IMR-90 (cell line): Measurements from ENCODE around the gene TBC1D1. TPM values are rescaled to one million over a fixed set of nuclear protein-coding genes. Genes with fewer than 3 reads are reported as not detected.

Experiments used
- ATAC-seq: fragments of 200-7000 bp; cut with Tn5 transposase; 2 replicates; pipeline ENCODE4 v1.9.1; 2020; ENCODE audit warnings: low read depth, mild to moderate bottlenecking, moderate library complexity
- BruUV-seq: library from RNA; stranded (reverse); fragments of 400-500 nt; replicated peaks from 2 replicates; lab custom pipeline; 2021; lab: Mats Ljungman, UMichigan
- CTCF ChIA-PET: fragments of 300-600 bp; formaldehyde crosslinking; extraction: SDS; loops from one replicate; lab custom pipeline; 2021; ENCODE audit warnings: antibody characterized with exemption; lab: Yijun Ruan, JAX
- POLR2A ChIA-PET: fragments of 300-600 bp; sonication (Branson Sonifier 250); formaldehyde crosslinking; loops from one replicate; lab custom pipeline; 2022; ENCODE audit warnings: antibody characterized with exemption; ENCODE audit not compliant: unreplicated experiment; lab: Charles Lee
- DNase-seq: peaks from one replicate; pipeline ENCODE4 v3.0.0; 2013
- H2AFZ ChIP-seq: replicated peaks from 2 replicates; pipeline ENCODE3; 2013; ENCODE audit warnings: low read length, mild to moderate bottlenecking; ENCODE audit not compliant: poor library complexity
- H2AK5ac ChIP-seq: 2 replicates; pipeline ENCODE4 v1.6.1; 2013; ENCODE audit warnings: low read depth, low read length, inconsistent platforms
- H2AK9ac ChIP-seq: replicated peaks from 2 replicates; pipeline ENCODE3; 2013; ENCODE audit warnings: mild to moderate bottlenecking, low read depth, low read length, moderate library complexity; ENCODE audit not compliant: poor library complexity
- H2BK120ac ChIP-seq: 2 replicates; pipeline ENCODE4 v1.6.1; 2013; ENCODE audit warnings: low read depth, low read length, inconsistent platforms
- H2BK15ac ChIP-seq: 3 replicates; pipeline ENCODE4 v1.6.1; 2013; ENCODE audit warnings: low read depth, low read length, inconsistent platforms
- H2BK20ac ChIP-seq: 2 replicates; pipeline ENCODE4 v1.6.1; 2013; ENCODE audit warnings: low read depth, mild to moderate bottlenecking, inconsistent platforms, low read length, moderate library complexity
- H2BK5ac ChIP-seq: 2 replicates; pipeline ENCODE4 v1.6.1; 2013; ENCODE audit warnings: mild to moderate bottlenecking, low read depth, low read length, inconsistent platforms; ENCODE audit not compliant: poor library complexity, severe bottlenecking
- H3K14ac ChIP-seq: replicated peaks from 2 replicates; pipeline ENCODE4 v1.6.1; 2013; ENCODE audit warnings: low read depth, low read length, inconsistent platforms
- H3K18ac ChIP-seq: 2 replicates; pipeline ENCODE4 v1.6.1; 2013; ENCODE audit warnings: low read depth, low read length, control low read depth
- H3K23ac ChIP-seq: 2 replicates; pipeline ENCODE4 v1.6.1; 2013; ENCODE audit warnings: low read depth, low read length, inconsistent platforms
- H3K27ac ChIP-seq: 2 replicates; pipeline ENCODE4 v1.5.1; 2013; ENCODE audit warnings: mild to moderate bottlenecking, control low read depth, low read length; ENCODE audit not compliant: insufficient read depth
- H3K27me3 ChIP-seq: 2 replicates; pipeline ENCODE4 v1.6.1; 2013; ENCODE audit warnings: low read length; ENCODE audit not compliant: control insufficient read depth, insufficient read depth
- H3K36me3 ChIP-seq: 2 replicates; pipeline ENCODE4 v1.6.1; 2013; ENCODE audit warnings: low read length, mixed read lengths; ENCODE audit not compliant: control insufficient read depth, insufficient read depth
- H3K4ac ChIP-seq: 2 replicates; pipeline ENCODE4 v1.6.1; 2013; ENCODE audit warnings: low read depth, low read length, inconsistent platforms
- H3K4me1 ChIP-seq: 2 replicates; pipeline ENCODE4 v1.6.1; 2013; ENCODE audit warnings: low read length, mixed read lengths; ENCODE audit not compliant: control insufficient read depth, insufficient read depth
- H3K4me2 ChIP-seq: 2 replicates; pipeline ENCODE4 v1.6.1; 2013; ENCODE audit warnings: low read depth, mild to moderate bottlenecking, control low read depth, low read length, moderate library complexity
- H3K4me3 ChIP-seq: 2 replicates; pipeline ENCODE4 v1.5.1; 2013; ENCODE audit warnings: low read depth, mild to moderate bottlenecking, control low read depth, low read length, moderate library complexity; ENCODE audit not compliant: insufficient read depth
- H3K56ac ChIP-seq: 2 replicates; pipeline ENCODE4 v1.6.1; 2013; ENCODE audit warnings: low read length, inconsistent platforms; ENCODE audit not compliant: insufficient read depth; ENCODE audit errors: extremely low read depth
- H3K79me1 ChIP-seq, 2 experiments: 2 replicates each; pipeline ENCODE4 v1.6.1; 2013; ENCODE audit warnings: low read length in 2 of 2, inconsistent platforms in 1 of 2, low read depth in 1 of 2
- H3K9ac ChIP-seq: 2 replicates; pipeline ENCODE4 v1.6.1; 2013; ENCODE audit warnings: low read depth, low read length, control low read depth
- H3K9me1 ChIP-seq: 2 replicates; pipeline ENCODE4 v1.6.1; 2013; ENCODE audit warnings: low read length, inconsistent platforms; ENCODE audit not compliant: insufficient read depth
- H3K9me3 ChIP-seq: 2 replicates; pipeline ENCODE4 v1.6.1; 2013; ENCODE audit warnings: low read length; ENCODE audit not compliant: control insufficient read depth, insufficient read depth
- H4K20me1 ChIP-seq: 2 replicates; pipeline ENCODE4 v1.6.1; 2013; ENCODE audit warnings: low read length, inconsistent platforms; ENCODE audit not compliant: insufficient read depth
- H4K5ac ChIP-seq: 2 replicates; pipeline ENCODE4 v1.6.1; 2013; ENCODE audit warnings: mild to moderate bottlenecking, low read depth, low read length, control low read depth
- H4K8ac ChIP-seq, 2 experiments: 2 replicates each; pipeline ENCODE4 v1.6.1; 2013; ENCODE audit warnings: low read depth in 2 of 2, low read length in 2 of 2, control low read depth in 1 of 2, inconsistent platforms in 1 of 2
- H4K91ac ChIP-seq: 2 replicates; pipeline ENCODE4 v1.6.1; 2013; ENCODE audit warnings: low read depth, low read length, inconsistent platforms; ENCODE audit not compliant: insufficient read depth
- CEBPB ChIP-seq: IDR thresholded peaks from 2 replicates; pipeline ENCODE4 v1.6.1; 2012; ENCODE audit warnings: low read depth, low read length, improper control_type of control experiment
- MAZ ChIP-seq: IDR thresholded peaks from 2 replicates; pipeline ENCODE4 v1.6.1; 2012; ENCODE audit warnings: low read depth, mild to moderate bottlenecking, low read length, improper control_type of control experiment, moderate library complexity, borderline replicate concordance
- POLR2A ChIP-seq: IDR thresholded peaks from 2 replicates; pipeline ENCODE4 v1.6.1; 2012; ENCODE audit warnings: mild to moderate bottlenecking, low read depth, low read length
- RCOR1 ChIP-seq: IDR thresholded peaks from 2 replicates; pipeline ENCODE4 v1.6.1; 2012; ENCODE audit warnings: mild to moderate bottlenecking, low read length, improper control_type of control experiment; ENCODE audit not compliant: insufficient replicate concordance
- RFX5 ChIP-seq: IDR thresholded peaks from 2 replicates; pipeline ENCODE4 v1.8.0; 2012; ENCODE audit warnings: low read depth, mild to moderate bottlenecking, low read length, moderate library complexity
- SMC3 ChIP-seq: fragments of 150-350 bp; IDR thresholded peaks from 2 replicates; pipeline ENCODE4 v1.6.1; 2016; ENCODE audit warnings: low read depth, mild to moderate bottlenecking, antibody characterized with exemption, low read length, moderate library complexity
- WGBS, 2 experiments: methylation state at CpG; one replicate each; pipeline versions ENCODE4 v1.1.5 to v1.1.7; 2013; ENCODE audit warnings: missing lambda C conversion rate in 2 of 2; ENCODE audit not compliant: insufficient read length in 1 of 2; ENCODE audit errors: extremely low coverage in 2 of 2; 5-methylcytosine and 5-hydroxymethylcytosine counted together
- dilution Hi-C: fragments of 300-500 bp; cut with HindIII; formaldehyde crosslinking; loops from one replicate; pipeline ENCODE4 v1.14.3; 2018; ENCODE audit warnings: low sequenced_read_pairs; ENCODE audit not compliant: unreplicated experiment
- in situ Hi-C: fragments of 300-500 bp; cut with MboI; formaldehyde crosslinking; loops from 3 replicates; pipeline ENCODE4 v1.14.3; 2019; ENCODE audit warnings: low sequenced_read_pairs, inconsistent platforms, mixed read lengths
- intact Hi-C: fragments of 100-400 bp; cut with micrococcal nuclease; formaldehyde crosslinking; loops from 2 replicates; pipeline ENCODE4 v1.10.0; 2022
- polyA plus RNA-seq, 3 experiments: library from polyadenylated mRNA; depleted of rRNA; stranded (reverse); fragments of >200 nt; gene quantifications; 2 replicates each; pipeline ENCODE4 v1.2.3, GENCODE V29; 2012; ENCODE audit warnings: low replicate concordance in 1 of 3
- total RNA-seq: library from RNA; depleted of rRNA; stranded (reverse); fragments of >200 nt; gene quantifications from 2 replicates; pipeline ENCODE4 v1.2.3, GENCODE V29; 2012
- TF ChIP-seq, protein P1 (sequence below): fragments of 150-350 bp; IDR thresholded peaks from 2 replicates; pipeline ENCODE4 v1.6.1; 2017; ENCODE audit warnings: mild to moderate bottlenecking, antibody characterized with exemption, low read length, low read depth
- TF ChIP-seq, protein P2 (sequence below): fragments of 150-350 bp; IDR thresholded peaks from 2 replicates; pipeline ENCODE4 v1.6.1; 2016; ENCODE audit warnings: low read depth, mild to moderate bottlenecking, low read length, moderate library complexity, borderline replicate concordance

The TBC1D1 gene
- total and polyA plus RNA-seq, 2 of the 4 experiments (the other 2 are of a cell fraction): 42.4 to 104 TPM

DNA sequence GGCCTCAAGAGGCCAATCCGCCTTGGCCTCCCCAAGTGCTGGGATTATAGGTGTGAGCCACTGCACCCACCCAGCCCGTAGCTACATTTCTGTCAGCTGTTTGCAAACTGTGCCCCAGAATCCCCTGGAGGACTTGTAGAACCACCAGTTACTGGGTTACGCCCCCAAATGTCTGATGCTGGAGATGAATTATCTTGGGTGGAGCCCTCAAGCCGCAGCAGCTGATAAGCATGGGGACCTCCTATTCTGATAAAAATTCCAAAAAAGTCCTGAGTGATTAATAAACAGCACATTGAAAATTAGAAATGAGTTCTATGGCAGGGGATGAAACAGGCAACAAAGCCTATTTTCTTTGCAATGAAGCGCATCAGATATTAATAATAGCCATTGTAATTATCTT lies 174.3 kb downstream of the TBC1D1 start:
- no peak overlapping the region for H2AK5ac ChIP-seq

More for the DNA sequence above, 174.3 kb downstream of the TBC1D1 start:
- H4K91ac ChIP-seq: no peak overlapping the region
- TF ChIP-seq MAZ (no peak), RFX5 (no peak), SMC3 (no peak), POLR2A (no peak), CEBPB (no peak), RCOR1 (no peak)
- TF ChIP-seq, protein P1, sequence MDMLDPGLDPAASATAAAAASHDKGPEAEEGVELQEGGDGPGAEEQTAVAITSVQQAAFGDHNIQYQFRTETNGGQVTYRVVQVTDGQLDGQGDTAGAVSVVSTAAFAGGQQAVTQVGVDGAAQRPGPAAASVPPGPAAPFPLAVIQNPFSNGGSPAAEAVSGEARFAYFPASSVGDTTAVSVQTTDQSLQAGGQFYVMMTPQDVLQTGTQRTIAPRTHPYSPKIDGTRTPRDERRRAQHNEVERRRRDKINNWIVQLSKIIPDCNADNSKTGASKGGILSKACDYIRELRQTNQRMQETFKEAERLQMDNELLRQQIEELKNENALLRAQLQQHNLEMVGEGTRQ: no peak
- TF ChIP-seq, protein P2, sequence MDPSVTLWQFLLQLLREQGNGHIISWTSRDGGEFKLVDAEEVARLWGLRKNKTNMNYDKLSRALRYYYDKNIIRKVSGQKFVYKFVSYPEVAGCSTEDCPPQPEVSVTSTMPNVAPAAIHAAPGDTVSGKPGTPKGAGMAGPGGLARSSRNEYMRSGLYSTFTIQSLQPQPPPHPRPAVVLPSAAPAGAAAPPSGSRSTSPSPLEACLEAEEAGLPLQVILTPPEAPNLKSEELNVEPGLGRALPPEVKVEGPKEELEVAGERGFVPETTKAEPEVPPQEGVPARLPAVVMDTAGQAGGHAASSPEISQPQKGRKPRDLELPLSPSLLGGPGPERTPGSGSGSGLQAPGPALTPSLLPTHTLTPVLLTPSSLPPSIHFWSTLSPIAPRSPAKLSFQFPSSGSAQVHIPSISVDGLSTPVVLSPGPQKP: no peak
- H3K27ac ChIP-seq: no peak overlapping the region
- no peak overlapping the region for H2AFZ ChIP-seq
- ATAC-seq: no peak
- intact Hi-C loops (loop anchor here (10.0 kb wide), 1 partner anchor 1070 kb away; no protein-coding TSS in a partner anchor), in situ Hi-C loops (loop anchor here (10.0 kb wide), 1 partner anchor 250 kb away; no protein-coding TSS in a partner anchor), dilution Hi-C loops (no loop called here)
- no peak overlapping the region for H3K4me2 ChIP-seq
- no peaks in the 10 kb centered on the region for H3K9me3 ChIP-seq
- no peak overlapping the region for H2BK5ac ChIP-seq
- CTCF ChIA-PET: no interaction called here
- H3K4me3 ChIP-seq: no peak overlapping the region
- no peak overlapping the region for H4K5ac ChIP-seq
- no peak overlapping the region for H2BK20ac ChIP-seq
- no peak for DNase-seq
- WGBS, 2 experiments: no CpG with 5 or more reads among the region's 5 CpGs
- H3K9ac ChIP-seq: no peak overlapping the region
- no peaks in the 10 kb centered on the region; the same call in 1 of the 2 replicates for H3K36me3 ChIP-seq
- no peak overlapping the region for H3K56ac ChIP-seq
- no peak overlapping the region for H4K8ac ChIP-seq
- H4K20me1 ChIP-seq: no peaks in the 10 kb centered on the region
- H2BK120ac ChIP-seq: no peak overlapping the region
- peaks cover 4% of the 10 kb centered on the region; the same call in 1 of the 2 replicates for H3K4me1 ChIP-seq
- peaks cover 10 to 17% of the 10 kb centered on the region in 2 experiments for H3K79me1 ChIP-seq
- H3K9me1 ChIP-seq: peaks cover 6% of the 10 kb centered on the region; the same call in 1 of the 2 replicates
- H2AK9ac ChIP-seq: no peak overlapping the region
- POLR2A ChIA-PET: no interaction called here
- H2BK15ac ChIP-seq: no peak overlapping the region
- BruUV-seq: no TSS peak
- H3K4ac ChIP-seq: no peak overlapping the region
- H3K27me3 ChIP-seq: no peaks in the 10 kb centered on the region
- H3K18ac ChIP-seq: no peak overlapping the region
- H3K23ac ChIP-seq: no peak overlapping the region
- H3K14ac ChIP-seq: no peak overlapping the region
